ENCODE measurements around the gene RRP15.
A peak's percentile ranks its signal among the peaks of the same experiment; 100 is the strongest.

The RRP15 gene

DNA sequence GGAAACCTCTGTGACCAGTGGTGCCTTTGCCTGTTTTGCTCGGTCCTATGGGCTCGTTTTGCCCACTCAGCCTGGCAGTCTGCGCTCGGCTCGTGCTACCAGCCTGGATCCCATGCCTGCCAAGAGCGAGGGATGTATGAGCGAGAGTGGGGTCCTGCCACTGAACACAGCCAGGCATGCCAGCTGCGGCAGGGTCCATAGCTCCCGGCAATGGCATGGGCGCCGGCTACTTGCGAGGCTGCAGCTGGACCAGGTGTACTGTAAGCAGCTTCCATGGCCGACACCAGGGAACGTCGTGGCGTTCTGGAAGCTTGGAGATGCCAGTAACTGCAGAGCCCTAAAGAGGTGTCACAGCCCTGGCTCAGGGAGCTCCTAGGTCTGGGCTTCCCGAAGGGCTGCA is 37.7 kb downstream of the RRP15 start:
- H3K9me3 Mint-ChIP-seq: no peaks in the 10 kb centered on the region
- peaks cover 22% of the 10 kb centered on the region for H3K36me3 Mint-ChIP-seq (ENCODE audit: low read depth)
- no peaks in the 10 kb centered on the region for H3K27me3 Mint-ChIP-seq (ENCODE audit: low read depth)
- TF ChIP-seq, protein P1, sequence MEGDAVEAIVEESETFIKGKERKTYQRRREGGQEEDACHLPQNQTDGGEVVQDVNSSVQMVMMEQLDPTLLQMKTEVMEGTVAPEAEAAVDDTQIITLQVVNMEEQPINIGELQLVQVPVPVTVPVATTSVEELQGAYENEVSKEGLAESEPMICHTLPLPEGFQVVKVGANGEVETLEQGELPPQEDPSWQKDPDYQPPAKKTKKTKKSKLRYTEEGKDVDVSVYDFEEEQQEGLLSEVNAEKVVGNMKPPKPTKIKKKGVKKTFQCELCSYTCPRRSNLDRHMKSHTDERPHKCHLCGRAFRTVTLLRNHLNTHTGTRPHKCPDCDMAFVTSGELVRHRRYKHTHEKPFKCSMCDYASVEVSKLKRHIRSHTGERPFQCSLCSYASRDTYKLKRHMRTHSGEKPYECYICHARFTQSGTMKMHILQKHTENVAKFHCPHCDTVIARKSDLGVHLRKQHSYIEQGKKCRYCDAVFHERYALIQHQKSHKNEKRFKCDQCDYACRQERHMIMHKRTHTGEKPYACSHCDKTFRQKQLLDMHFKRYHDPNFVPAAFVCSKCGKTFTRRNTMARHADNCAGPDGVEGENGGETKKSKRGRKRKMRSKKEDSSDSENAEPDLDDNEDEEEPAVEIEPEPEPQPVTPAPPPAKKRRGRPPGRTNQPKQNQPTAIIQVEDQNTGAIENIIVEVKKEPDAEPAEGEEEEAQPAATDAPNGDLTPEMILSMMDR (IDR thresholded peaks at IDR 0.05; ENCODE audit: unreplicated experiment in 3 of 3): no peak
- H3K4me1 Mint-ChIP-seq: no peaks in the 10 kb centered on the region
- no peak overlapping the region for H3K27ac Mint-ChIP-seq
- no peak overlapping the region for H3K4me3 Mint-ChIP-seq

DNA sequence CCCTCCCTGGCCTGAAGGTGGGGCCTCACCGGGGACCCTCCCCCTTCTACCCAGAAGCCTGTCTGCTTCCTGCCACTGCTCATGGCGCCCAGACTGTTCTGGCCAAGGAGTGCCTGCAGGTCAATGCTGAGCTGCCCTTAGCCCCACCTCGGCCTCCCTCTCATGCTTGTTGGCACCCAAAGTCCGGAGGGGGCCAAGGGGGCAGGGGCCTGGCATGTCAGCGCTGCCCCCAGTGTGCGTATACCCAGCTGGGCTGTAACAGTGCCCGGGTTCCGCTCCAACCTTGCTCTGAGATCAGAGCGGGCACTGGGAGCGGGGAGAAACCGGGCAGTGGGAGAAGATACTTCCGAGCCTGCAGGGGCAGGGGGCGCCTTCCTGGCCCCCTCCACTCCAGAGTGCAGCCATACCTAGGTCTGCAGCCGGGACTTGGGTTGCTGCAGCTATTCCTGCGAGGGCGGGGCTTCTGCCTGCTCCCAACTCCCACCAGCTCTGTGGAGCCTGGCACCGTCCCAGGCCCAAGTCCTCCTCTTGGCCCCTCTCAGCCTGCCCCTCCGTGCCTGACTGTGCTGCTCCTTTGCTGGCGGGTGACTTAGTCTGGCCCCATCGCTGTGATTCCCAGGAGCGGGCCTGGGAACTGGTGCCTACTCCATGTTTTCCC is 38.6 kb downstream of the RRP15 start:
- no peaks in the 10 kb centered on the region for H3K27me3 Mint-ChIP-seq (ENCODE audit: low read depth)
- no peak overlapping the region for H3K4me3 Mint-ChIP-seq
- no peaks in the 10 kb centered on the region for H3K9me3 Mint-ChIP-seq
- no peaks in the 10 kb centered on the region for H3K4me1 Mint-ChIP-seq
- no peak overlapping the region for H3K27ac Mint-ChIP-seq
- H3K36me3 Mint-ChIP-seq (ENCODE audit: low read depth): peaks cover 19% of the 10 kb centered on the region
- TF ChIP-seq, protein P1 (IDR thresholded peaks at IDR 0.05; ENCODE audit: unreplicated experiment in 3 of 3): no peak

DNA sequence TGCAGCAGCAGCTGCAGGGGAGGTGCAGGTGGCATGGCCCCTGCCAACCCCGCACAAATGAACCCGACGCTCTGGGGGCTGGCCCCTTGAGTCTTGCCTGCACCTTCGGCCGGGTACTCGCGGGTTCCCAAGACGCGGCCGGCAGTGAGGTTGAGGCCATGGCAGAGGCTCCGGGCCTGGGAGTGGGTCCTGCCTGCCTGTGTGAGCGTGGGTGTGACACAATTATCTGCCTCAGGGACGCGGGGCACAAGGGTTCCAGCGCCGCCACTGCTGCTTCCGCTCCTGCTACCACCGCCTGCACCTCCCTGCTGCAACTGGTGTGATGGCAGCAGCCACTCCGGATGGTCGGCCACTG is 39.1 kb downstream of the RRP15 start:
- no peaks in the 10 kb centered on the region for H3K9me3 Mint-ChIP-seq
- peaks cover 19% of the 10 kb centered on the region for H3K36me3 Mint-ChIP-seq (ENCODE audit: low read depth)
- no peak overlapping the region for H3K4me3 Mint-ChIP-seq
- no peak overlapping the region for H3K27ac Mint-ChIP-seq
- H3K4me1 Mint-ChIP-seq: no peaks in the 10 kb centered on the region
- H3K27me3 Mint-ChIP-seq (ENCODE audit: low read depth): no peaks in the 10 kb centered on the region
- TF ChIP-seq, protein P1 (IDR thresholded peaks at IDR 0.05; ENCODE audit: unreplicated experiment in 3 of 3): no peak

DNA sequence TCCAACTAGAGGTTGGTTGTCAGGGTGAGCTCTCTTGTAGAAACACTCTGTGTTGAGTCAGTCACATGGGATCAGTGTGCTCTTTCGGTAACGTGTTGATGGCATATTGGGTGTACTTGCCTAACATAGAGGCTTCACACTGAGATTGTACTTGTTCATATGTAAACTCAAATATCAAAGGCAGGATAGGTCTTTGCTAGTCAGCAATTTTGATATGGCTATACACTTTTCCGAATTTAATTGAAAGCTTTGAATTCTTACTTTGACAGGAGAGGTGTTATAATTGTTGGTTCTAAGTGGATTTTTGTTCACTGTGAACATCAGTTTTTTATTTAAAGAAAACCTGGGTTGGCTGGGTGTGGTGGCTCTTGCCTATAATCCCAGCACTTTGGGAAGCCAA is 43.7 kb downstream of the RRP15 start:
- Mint-ChIP-seq H3K27ac (no peak overlapping the region), H3K4me1 (peaks cover 11% of the 10 kb centered on the region), H3K27me3 (ENCODE audit: low read depth) (no peaks in the 10 kb centered on the region), H3K4me3 (no peak overlapping the region), H3K9me3 (no peaks in the 10 kb centered on the region), H3K36me3 (ENCODE audit: low read depth) (peaks cover 19% of the 10 kb centered on the region)
- TF ChIP-seq, protein P1 (IDR thresholded peaks at IDR 0.05; ENCODE audit: unreplicated experiment in 3 of 3): no peak

DNA sequence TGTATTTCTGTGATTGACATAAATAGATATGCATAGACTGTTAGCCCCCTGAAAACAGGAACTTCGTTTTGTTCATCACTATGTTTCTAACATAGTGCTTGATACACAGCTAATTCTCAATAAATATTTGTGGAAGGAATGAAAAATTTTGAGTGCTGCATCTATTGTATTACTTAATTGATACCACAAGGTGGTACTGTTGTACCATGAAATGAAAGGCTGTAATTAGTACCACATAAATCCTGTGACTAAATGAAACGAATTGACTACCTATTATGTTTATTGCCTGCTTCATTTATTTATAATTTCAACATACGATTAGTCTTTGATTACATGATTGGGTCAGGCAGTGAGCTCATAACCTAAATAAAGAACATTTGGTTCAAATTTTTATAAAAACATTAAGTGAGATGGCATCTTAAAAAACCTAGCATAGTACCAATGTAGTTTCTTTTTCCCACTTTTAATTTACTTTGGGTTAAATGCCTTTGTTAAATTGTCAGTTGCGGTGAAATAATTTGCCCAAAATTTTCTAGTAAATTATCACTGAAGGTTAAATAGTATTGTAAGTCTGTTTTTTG is 45.0 kb downstream of the RRP15 start:
- H3K9me3 Mint-ChIP-seq: no peaks in the 10 kb centered on the region

More for the DNA sequence above, 45.0 kb downstream of the RRP15 start:
- peaks cover 18% of the 10 kb centered on the region for H3K4me1 Mint-ChIP-seq
- TF ChIP-seq, protein P1 (IDR thresholded peaks at IDR 0.05; ENCODE audit: unreplicated experiment in 3 of 3): peak; percentile 68 to 89 (median 76)
- no peak overlapping the region for H3K4me3 Mint-ChIP-seq
- H3K36me3 Mint-ChIP-seq (ENCODE audit: low read depth): peaks cover 11% of the 10 kb centered on the region
- peak overlapping the region in 2 of 3 experiments; percentile 33 to 51 for H3K27ac Mint-ChIP-seq
- H3K27me3 Mint-ChIP-seq (ENCODE audit: low read depth): no peaks in the 10 kb centered on the region
